ENCODE data around the gene ADAM19. TPM values are rescaled to one million over a fixed set of nuclear protein-coding genes. Genes with fewer than 3 reads are reported as not detected.

The ADAM19 gene
- total and polyA plus RNA-seq, 2 donors (not counting 1 experiment from before 2014, with no cell fraction given) = 13.0 to 65.2 TPM

GRCh38 chr5:157486861-157487260, 88.7 kb downstream of the ADAM19 start:
- no peak overlapping the region for H2AFZ ChIP-seq (ENCODE audit: low read length)
- peaks cover 11% of the 10 kb centered on the region for H3K36me3 ChIP-seq (ENCODE audit: control insufficient read depth, insufficient read depth, low read length)
- no peak overlapping the region for H3K4me2 ChIP-seq (ENCODE audit: extremely low read depth, insufficient read depth, low read length)
- TF ChIP-seq EZH2 (IDR thresholded peaks at IDR 0.05; ENCODE audit: low read length, missing control alignments) (no peak), CTCF (conservative IDR thresholded peaks at IDR 0.05 in 1 of 2, IDR thresholded peaks at IDR 0.05 in 1 of 2; ENCODE audit: low read depth in 1 of 2, low read length in 2 of 2) (no peak)
- no peak overlapping the region for H3K27ac ChIP-seq (ENCODE audit: insufficient read depth, low read length)
- peaks cover 3% of the 10 kb centered on the region for H3K4me1 ChIP-seq (ENCODE audit: control insufficient read depth, extremely low read depth, insufficient read depth, low read length)
- no peaks in the 10 kb centered on the region for H3K79me2 ChIP-seq (ENCODE audit: control insufficient read depth, insufficient read depth, low read length)
- no peak overlapping the region for H3K4me3 ChIP-seq (replicated peaks in 1 of 4; ENCODE audit: control extremely low read depth in 1 of 4, insufficient read depth in 1 of 4, low read depth in 3 of 4, low read length in 4 of 4)
- no peak for DNase-seq (ENCODE audit: low read depth in 2 of 2)
- no peaks in the 10 kb centered on the region for H4K20me1 ChIP-seq (ENCODE audit: control insufficient read depth, extremely low read depth, insufficient read depth, low read length)
- H3K9me3 ChIP-seq (ENCODE audit: control insufficient read depth, insufficient read depth, low read depth, low read length) = no peaks in the 10 kb centered on the region
- H3K27me3 ChIP-seq (ENCODE audit: control insufficient read depth, insufficient read depth, low read length) = no peaks in the 10 kb centered on the region
- H3K9ac ChIP-seq (ENCODE audit: insufficient read depth, low read length) = no peak overlapping the region

GRCh38 chr5:157486221-157486681, 89.3 kb downstream of the ADAM19 start:
- H3K9ac ChIP-seq (ENCODE audit: insufficient read depth, low read length) = no peak overlapping the region
- H2AFZ ChIP-seq (ENCODE audit: low read length) = no peak overlapping the region
- H3K27me3 ChIP-seq (ENCODE audit: control insufficient read depth, insufficient read depth, low read length) = no peaks in the 10 kb centered on the region
- H3K79me2 ChIP-seq (ENCODE audit: control insufficient read depth, insufficient read depth, low read length) = no peaks in the 10 kb centered on the region
- peaks cover 9% of the 10 kb centered on the region for H3K36me3 ChIP-seq (ENCODE audit: control insufficient read depth, insufficient read depth, low read length)
- peaks cover 3% of the 10 kb centered on the region for H3K4me1 ChIP-seq (ENCODE audit: control insufficient read depth, extremely low read depth, insufficient read depth, low read length)
- no peak overlapping the region for H3K4me2 ChIP-seq (ENCODE audit: extremely low read depth, insufficient read depth, low read length)
- H3K9me3 ChIP-seq (ENCODE audit: control insufficient read depth, insufficient read depth, low read depth, low read length) = no peaks in the 10 kb centered on the region
- no peak overlapping the region for H3K27ac ChIP-seq (ENCODE audit: insufficient read depth, low read length)
- DNase-seq (ENCODE audit: low read depth in 2 of 2) = no peak
- TF ChIP-seq EZH2 (IDR thresholded peaks at IDR 0.05; ENCODE audit: low read length, missing control alignments) (no peak), CTCF (conservative IDR thresholded peaks at IDR 0.05 in 1 of 2, IDR thresholded peaks at IDR 0.05 in 1 of 2; ENCODE audit: low read depth in 1 of 2, low read length in 2 of 2) (no peak)
- no peaks in the 10 kb centered on the region for H4K20me1 ChIP-seq (ENCODE audit: control insufficient read depth, extremely low read depth, insufficient read depth, low read length)
- no peak overlapping the region for H3K4me3 ChIP-seq (replicated peaks in 1 of 4; ENCODE audit: control extremely low read depth in 1 of 4, insufficient read depth in 1 of 4, low read depth in 3 of 4, low read length in 4 of 4)

- no peak overlapping the region for H3K4me3 ChIP-seq (replicated peaks in 1 of 4; ENCODE audit: control extremely low read depth in 1 of 4, insufficient read depth in 1 of 4, low read depth in 3 of 4, low read length in 4 of 4)
- H3K27me3 ChIP-seq (ENCODE audit: control insufficient read depth, insufficient read depth, low read length) = no peaks in the 10 kb centered on the region
- no peak for DNase-seq (ENCODE audit: low read depth in 2 of 2)
- H3K9me3 ChIP-seq (ENCODE audit: control insufficient read depth, insufficient read depth, low read depth, low read length) = no peaks in the 10 kb centered on the region
- H3K27ac ChIP-seq (ENCODE audit: insufficient read depth, low read length) = no peak overlapping the region
- no peaks in the 10 kb centered on the region for H4K20me1 ChIP-seq (ENCODE audit: control insufficient read depth, extremely low read depth, insufficient read depth, low read length)
- no peak overlapping the region for H3K4me2 ChIP-seq (ENCODE audit: extremely low read depth, insufficient read depth, low read length)
- H3K36me3 ChIP-seq (ENCODE audit: control insufficient read depth, insufficient read depth, low read length) = peaks cover 8% of the 10 kb centered on the region
- no peaks in the 10 kb centered on the region for H3K79me2 ChIP-seq (ENCODE audit: control insufficient read depth, insufficient read depth, low read length)
- H3K4me1 ChIP-seq (ENCODE audit: control insufficient read depth, extremely low read depth, insufficient read depth, low read length) = peaks cover 3% of the 10 kb centered on the region
- H3K9ac ChIP-seq (ENCODE audit: insufficient read depth, low read length) = no peak overlapping the region
- no peak for TF ChIP-seq CTCF (conservative IDR thresholded peaks at IDR 0.05 in 1 of 2, IDR thresholded peaks at IDR 0.05 in 1 of 2; ENCODE audit: low read depth in 1 of 2, low read length in 2 of 2)
- no peak for TF ChIP-seq EZH2 (IDR thresholded peaks at IDR 0.05; ENCODE audit: low read length, missing control alignments)
- no peak overlapping the region for H2AFZ ChIP-seq (ENCODE audit: low read length)
These were observed 89.8 kb downstream of the ADAM19 start for GRCh38 chr5:157485811-157486210.
